ENCODE measurements around the gene TWIST2. TPM values are rescaled to one million over a fixed set of nuclear protein-coding genes. Genes with fewer than 3 reads are reported as not detected.
A peak's percentile ranks its signal among the peaks of the same experiment; 100 is the strongest.

TWIST2 gene
- total RNA-seq, 3 donors from 2014 or later = 38.2 to 200 (median 178) TPM

DNA sequence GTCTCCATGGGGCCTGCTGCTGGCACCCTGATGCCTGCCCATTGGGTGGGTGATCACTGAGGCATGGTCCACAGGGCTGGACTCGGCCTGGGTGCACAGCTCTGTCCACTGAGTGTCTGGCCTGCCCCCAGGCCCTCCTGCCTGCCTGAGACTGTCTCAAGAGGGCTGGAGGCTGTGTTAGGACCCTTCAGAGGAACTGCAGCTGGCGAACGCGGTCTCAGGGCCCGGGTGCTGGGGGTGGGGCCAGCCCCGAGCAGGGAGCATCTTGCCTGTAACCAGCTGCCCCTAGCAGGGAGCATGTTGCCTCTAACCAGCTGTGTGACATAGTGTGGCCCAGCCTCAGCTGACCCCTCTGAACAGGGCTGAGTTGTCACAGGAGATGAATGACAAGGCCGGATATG lies 50.0 kb downstream of the TWIST2 start:
- TF ChIP-seq CTCF (IDR thresholded peaks at IDR 0.05) (no peak), POLR2AphosphoS5 (IDR thresholded peaks at IDR 0.05) (no peak), POLR2A (IDR thresholded peaks at IDR 0.05) (no peak)
- Histone ChIP-seq H3K36me3 (no peaks in the 10 kb centered on the region), H3K27me3 (no peaks in the 10 kb centered on the region), H3K27ac (peak overlapping the region in 1 of 2 donors; percentile 72), H3K9me3 (no peaks in the 10 kb centered on the region), H3K4me3 (no peak overlapping the region), H3K4me1 (peaks cover 0 to 3% of the 10 kb centered on the region in 2 donors)
- DNase-seq (ENCODE audit: low spot score in 2 of 2) = no peak
- intact Hi-C loops (cut with DNase I; ENCODE audit: low total_unique reads) = no loop called here

GRCh38 chr2:238898534-238899281 lies 50.8 kb downstream of the TWIST2 start:
- intact Hi-C loops (cut with DNase I; ENCODE audit: low total_unique reads) = no loop called here
- H3K27me3 ChIP-seq = no peaks in the 10 kb centered on the region

GRCh38 chr2:238899386-238899785 lies 51.5 kb downstream of the TWIST2 start:
- DNase-seq (ENCODE audit: low spot score in 2 of 2) = no peak
- no peaks in the 10 kb centered on the region for H3K27me3 ChIP-seq
- H3K9me3 ChIP-seq = no peaks in the 10 kb centered on the region
- intact Hi-C loops (cut with DNase I; ENCODE audit: low total_unique reads) = no loop called here
- TF ChIP-seq CTCF (IDR thresholded peaks at IDR 0.05) = no peak
- TF ChIP-seq POLR2AphosphoS5 (IDR thresholded peaks at IDR 0.05) = no peak
- no peak for TF ChIP-seq POLR2A (IDR thresholded peaks at IDR 0.05)
- peaks cover 0 to 3% of the 10 kb centered on the region in 2 donors for H3K4me1 ChIP-seq
- no peak overlapping the region for H3K4me3 ChIP-seq
- H3K27ac ChIP-seq = no peak overlapping the region
- H3K36me3 ChIP-seq = no peaks in the 10 kb centered on the region

More at GRCh38 chr2:238898534-238899281, 50.8 kb downstream of the TWIST2 start:
- H3K9me3 ChIP-seq = no peaks in the 10 kb centered on the region
- H3K4me3 ChIP-seq = no peak overlapping the region
- peak overlapping the region in 1 of 2 donors; percentile 38 for H3K27ac ChIP-seq
- TF ChIP-seq POLR2A (IDR thresholded peaks at IDR 0.05) (no peak), POLR2AphosphoS5 (IDR thresholded peaks at IDR 0.05) (no peak), CTCF (IDR thresholded peaks at IDR 0.05) (no peak)
- DNase-seq (ENCODE audit: low spot score in 2 of 2) = no peak
- peaks cover 0 to 3% of the 10 kb centered on the region in 2 donors for H3K4me1 ChIP-seq
- no peaks in the 10 kb centered on the region for H3K36me3 ChIP-seq

GRCh38 chr2:238900511-238900910 lies 52.6 kb downstream of the TWIST2 start:
- H3K27me3 ChIP-seq = no peaks in the 10 kb centered on the region
- intact Hi-C loops (cut with DNase I; ENCODE audit: low total_unique reads) = no loop called here
- H3K4me1 ChIP-seq = no peaks in the 10 kb centered on the region
- TF ChIP-seq CTCF (IDR thresholded peaks at IDR 0.05) (no peak), POLR2A (IDR thresholded peaks at IDR 0.05) (no peak), POLR2AphosphoS5 (IDR thresholded peaks at IDR 0.05) (no peak)
- H3K4me3 ChIP-seq = no peak overlapping the region
- no peaks in the 10 kb centered on the region for H3K9me3 ChIP-seq
- no peak overlapping the region for H3K27ac ChIP-seq
- DNase-seq (ENCODE audit: low spot score in 2 of 2) = no peak
- H3K36me3 ChIP-seq = no peaks in the 10 kb centered on the region

GRCh38 chr2:238901461-238902057 lies 53.7 kb downstream of the TWIST2 start:
- no peak for DNase-seq (ENCODE audit: low spot score in 2 of 2)
- intact Hi-C loops (cut with DNase I; ENCODE audit: low total_unique reads) = no loop called here
- Histone ChIP-seq H3K36me3 (no peaks in the 10 kb centered on the region), H3K4me1 (no peaks in the 10 kb centered on the region), H3K9me3 (no peaks in the 10 kb centered on the region), H3K27me3 (no peaks in the 10 kb centered on the region), H3K27ac (peak overlapping the region in 1 of 2 donors; percentile 58), H3K4me3 (no peak overlapping the region)
- no peak for TF ChIP-seq POLR2A (IDR thresholded peaks at IDR 0.05)
- TF ChIP-seq CTCF (IDR thresholded peaks at IDR 0.05) = no peak
- TF ChIP-seq POLR2AphosphoS5 (IDR thresholded peaks at IDR 0.05) = no peak

Data from breast epithelium (tissue), 4 donors.